SW 1271 (cell line): ENCODE measurements around the gene ITPR3.
A peak's percentile ranks its signal among the peaks of the same experiment; 100 is the strongest.

Source experiments
- DNase-seq, 2 experiments: peaks; one replicate each; lab custom pipeline; 2025; lab: John Stamatoyannopoulos, UW

The ITPR3 gene

DNA sequence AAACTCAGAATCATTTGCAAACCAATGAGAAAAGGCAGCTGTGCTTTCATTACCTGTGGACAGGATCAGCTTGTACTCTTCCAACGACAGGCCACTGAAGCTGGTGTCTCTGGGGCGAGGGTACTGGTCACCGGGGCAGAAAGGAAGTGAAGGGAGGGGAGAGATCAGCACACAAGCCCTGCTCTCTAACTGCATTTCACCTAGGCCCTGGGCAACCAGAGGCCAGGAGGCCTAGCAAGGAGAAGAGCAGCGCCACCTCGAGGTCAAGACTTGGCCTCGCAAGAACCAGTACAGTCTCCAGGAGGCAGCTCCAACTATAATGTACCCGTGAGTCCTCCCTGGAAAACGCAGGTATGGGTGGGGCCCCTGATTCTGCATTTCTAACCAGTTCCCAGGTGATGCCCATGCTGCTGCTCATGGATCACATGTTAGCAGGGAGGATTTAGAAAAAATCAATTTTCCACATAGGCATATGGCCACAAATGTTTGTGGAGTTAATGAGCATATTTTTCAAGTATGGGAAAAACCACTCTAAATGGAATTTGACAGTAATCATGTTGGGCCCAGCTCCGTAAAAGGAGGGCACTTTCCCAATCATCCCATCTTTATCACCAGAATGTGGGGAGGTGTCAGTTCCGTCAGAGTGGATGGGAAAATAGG lies 79.4 kb downstream of the ITPR3 start:
- peak in 1 of 2 experiments; percentile 54 for DNase-seq

- DNase-seq = peak in 1 of 2 experiments; percentile 65
Observed at GRCh38 chr6:33702345-33702977, 81.3 kb downstream of the ITPR3 start.

DNA sequence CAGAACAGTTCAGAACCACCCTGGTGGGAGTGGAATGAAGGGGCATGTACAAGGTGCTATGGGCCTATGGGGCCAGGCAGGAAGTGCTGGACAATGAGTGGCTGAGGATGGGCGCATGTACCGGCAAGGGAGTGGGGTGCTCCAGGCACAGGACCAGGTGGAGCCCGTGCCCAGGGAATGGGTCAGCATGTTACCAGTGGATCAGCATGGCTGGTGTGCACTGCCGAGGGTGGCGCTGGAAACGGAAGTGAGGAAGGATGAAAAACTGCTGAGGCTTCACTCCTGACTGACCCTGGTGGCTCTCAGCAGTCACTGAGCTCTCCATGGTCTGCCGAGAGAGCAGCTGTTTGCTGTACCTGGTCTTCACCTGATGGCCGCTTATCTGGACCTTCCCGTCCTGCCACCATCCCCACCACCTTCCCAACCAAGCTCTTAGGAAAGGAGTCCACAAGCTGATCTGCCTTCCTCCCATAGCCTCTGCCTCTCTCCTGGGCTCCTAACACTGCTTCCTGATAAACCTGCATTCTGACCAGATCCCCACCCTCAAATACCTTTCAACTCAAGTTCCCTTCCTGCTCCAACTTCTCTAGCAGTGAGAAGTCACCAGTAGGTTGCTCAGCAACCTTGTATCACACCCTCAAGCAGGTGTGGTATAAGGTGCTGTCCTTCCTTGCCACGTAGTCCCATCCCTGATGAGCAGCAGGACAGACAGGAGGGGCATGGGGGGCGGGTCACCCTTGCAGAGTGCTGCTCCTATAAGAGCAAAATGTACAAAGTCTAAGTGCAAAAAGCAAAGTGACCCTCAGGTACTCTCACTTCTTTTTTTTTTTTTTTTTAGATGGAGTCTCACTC lies 83.3 kb downstream of the ITPR3 start:
- no peak for DNase-seq

- no peak for DNase-seq
Observed at GRCh38 chr6:33705268-33705885, 84.3 kb downstream of the ITPR3 start.

GRCh38 chr6:33705955-33706725 lies 85.0 kb downstream of the ITPR3 start:
- DNase-seq = no peak

DNA sequence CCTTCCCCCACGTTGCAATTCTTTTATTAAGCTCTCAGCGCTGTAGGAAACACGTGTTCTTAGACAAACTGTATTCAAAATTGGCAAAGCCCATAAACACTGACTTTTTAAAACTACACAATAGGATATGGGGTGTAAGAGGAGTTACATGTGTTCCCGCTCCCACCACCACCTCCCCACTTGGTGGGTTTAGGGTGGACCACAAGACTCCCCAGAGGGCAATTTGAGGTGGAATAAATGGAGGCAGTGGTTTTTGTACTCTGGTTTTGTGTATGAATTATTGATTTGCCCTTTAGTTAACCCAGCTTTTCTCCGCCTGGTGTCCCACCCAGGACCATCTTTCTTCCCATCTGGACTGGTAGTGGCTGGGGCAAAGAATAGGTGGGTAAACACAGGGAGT lies 86.6 kb downstream of the ITPR3 start:
- DNase-seq = no peak

DNA sequence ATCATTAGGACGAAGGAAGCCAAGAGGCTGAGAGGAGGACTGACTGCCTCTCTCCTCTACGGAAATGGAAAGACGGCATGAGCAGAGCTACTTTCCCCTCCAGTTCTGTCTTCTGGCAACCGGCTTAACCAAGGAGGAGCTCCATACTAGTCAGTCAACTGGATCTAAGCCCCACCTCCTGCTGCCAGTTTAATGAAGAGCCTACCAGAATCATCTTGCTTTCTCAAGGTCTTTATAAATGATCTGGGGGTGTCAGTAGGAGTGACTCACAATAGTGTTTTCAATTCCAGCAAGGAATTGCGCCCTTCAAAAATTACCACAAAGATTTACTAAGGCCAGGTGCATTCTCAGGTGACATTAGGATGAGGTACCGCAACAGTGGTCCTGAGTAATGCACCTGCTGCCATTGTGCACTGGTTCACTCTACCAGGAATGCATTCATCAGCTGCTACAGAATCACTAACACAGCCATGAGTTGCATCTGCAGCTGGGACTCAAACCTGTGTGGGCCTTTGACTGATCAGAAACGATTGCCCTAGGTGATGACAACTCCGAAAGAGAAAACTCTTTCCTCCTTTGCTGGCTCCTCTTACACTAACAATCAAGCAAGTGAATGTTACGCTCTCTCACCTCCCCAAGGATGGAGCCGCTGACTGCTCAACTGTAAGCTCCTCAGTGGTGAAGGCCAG lies 87.5 kb downstream of the ITPR3 start:
- DNase-seq = no peak

GRCh38 chr6:33709605-33710295 lies 88.6 kb downstream of the ITPR3 start:
- no peak for DNase-seq

- DNase-seq = no peak
Observed at GRCh38 chr6:33710296-33711121, 89.4 kb downstream of the ITPR3 start.

DNA sequence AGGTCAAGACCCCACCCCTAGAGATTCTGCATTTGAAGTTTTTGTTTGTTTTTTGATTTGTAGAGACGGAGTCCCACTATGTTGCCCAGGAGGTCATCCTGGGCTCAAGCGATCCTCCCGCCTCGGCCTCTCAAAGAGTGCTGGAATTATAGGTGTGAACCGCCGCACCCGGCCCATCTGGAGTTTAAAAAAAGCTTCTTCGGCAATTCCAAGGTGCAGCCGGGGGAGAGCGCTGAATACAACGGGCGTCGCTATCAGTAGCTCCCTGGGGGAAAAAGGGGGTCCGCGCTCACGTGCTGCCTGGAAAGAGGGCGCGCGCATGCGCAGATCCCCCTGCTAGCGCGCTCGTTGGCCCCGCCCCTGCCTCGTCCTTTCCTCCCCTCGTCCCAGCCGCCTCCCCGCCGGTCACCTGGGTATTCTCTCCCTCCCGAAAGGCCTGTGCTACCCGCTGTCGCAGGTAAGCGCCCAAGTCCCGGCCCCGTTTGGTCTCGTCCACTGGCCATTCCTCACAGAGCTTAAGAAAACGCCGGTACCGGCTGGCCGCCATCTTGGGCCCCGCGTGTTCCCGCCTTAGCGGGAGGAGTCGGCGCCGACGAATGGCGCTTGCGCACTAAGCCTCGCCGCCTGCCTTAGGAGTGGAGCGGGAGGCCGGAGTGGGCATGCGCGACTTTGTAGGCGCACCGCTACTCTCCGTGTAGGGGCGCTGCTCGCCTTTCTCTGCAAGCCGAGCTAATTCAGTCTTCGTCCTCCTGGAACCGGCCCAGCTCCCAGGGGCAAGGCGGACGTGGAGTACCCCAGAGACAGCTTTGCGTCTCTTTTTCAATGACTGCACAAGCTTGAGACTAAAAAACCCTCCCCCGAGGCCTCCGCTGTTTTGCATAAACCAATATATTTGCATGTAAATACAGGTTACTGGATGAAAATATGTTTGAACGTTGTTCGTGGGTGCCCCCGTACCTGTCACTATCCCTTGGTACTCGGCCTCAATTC lies 90.3 kb downstream of the ITPR3 start, which contains the start of gene UQCC2:
UQCC2 (minus strand) TSS at position 561 of the 990 bp plus-strand sequence; CDS start at position 547, 14 bp downstream.
- peak; percentile 79 to 93 for DNase-seq

- no peak for DNase-seq
Observed at GRCh38 chr6:33712914-33713313, 91.8 kb downstream of the ITPR3 start.

- DNase-seq = no peak
Observed at GRCh38 chr6:33713786-33714185, 92.7 kb downstream of the ITPR3 start.

DNA sequence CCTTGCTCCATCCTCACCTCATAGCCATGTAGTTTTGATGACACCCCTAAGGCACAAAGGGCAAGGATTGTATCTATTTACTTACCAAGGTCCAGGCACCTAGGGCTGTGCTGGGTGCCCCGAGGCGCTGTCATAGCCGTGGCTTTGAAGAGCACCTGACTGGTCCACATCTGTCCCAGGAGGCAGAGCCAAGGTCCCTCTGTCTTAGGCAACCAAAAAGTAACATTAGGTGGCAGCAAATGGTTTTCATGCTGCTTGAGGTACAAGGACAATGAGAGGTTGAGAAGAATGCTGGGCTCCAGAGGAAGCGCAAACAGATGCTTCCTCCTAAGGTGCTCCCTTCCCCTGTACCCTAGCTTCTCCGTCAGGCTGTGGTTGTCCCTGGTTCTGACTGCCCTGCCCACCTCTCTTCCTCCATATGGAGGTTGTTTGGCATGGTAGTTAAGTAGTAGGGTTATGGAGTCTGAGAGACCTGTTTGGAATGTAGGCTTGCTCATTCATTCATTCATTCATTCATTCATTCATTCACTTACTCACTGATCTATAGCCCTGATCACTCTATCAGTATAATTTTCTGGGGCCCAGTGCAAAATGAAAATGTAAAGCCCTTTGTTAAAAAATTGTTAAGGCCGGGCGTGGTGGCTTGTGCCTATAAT lies 93.4 kb downstream of the ITPR3 start:
- no peak for DNase-seq

DNA sequence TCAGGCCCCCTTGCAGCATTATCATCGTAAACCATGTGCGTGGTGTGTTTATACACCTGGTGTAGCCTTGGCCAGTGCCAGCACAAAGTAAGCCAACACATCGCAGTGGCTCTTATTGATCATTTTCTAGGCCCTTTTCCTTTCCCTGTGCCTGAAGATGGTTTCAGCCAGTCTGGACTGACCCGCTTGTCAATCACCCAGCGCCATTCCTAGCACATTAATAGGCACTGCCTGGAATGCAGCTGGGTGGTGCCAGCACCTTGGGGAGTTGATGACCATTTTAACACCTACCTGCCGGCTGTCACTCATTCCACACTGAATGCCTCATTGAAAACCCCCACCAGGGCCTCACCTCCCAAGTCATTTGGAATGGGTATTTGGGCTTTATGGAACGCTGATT lies 95.3 kb downstream of the ITPR3 start:
- DNase-seq = no peak

- DNase-seq = no peak
Observed at GRCh38 chr6:33716890-33717632, 95.9 kb downstream of the ITPR3 start.

GRCh38 chr6:33717934-33718455 lies 96.9 kb downstream of the ITPR3 start:
- DNase-seq = no peak

DNA sequence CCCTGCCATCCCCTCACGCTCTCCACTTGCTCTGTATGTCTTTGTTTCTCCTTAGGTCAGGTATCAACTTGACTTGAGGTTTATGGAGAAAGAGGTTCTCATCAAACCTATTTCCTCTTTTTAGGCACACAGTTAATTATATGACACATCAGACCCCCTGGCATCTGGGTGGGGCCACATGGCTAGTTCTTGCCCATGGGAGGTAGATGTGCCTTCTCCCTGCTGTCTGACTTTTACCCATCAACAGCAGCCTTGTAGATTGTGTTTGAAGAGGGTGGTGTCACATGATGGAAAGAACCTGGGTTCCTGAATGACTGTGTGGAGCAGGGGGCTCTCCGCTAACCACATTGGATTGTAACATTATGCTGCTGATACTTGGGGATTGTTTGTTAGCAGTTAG lies 97.6 kb downstream of the ITPR3 start:
- DNase-seq = no peak
